GM18502 (cell line): ENCODE measurements around the gene MRPS2.
"Not testable (repeated sequence)": the region's sequence is repeated elsewhere in the genome, so short reads cannot be mapped to it uniquely, and the experiment has no call there.

ENCODE experiments used
- ATAC-seq: cut with Tn5 transposase; IDR thresholded peaks from one replicate; pipeline ENCODE4 v1.9.1; 2021; ENCODE audit warnings: mild to moderate bottlenecking; ENCODE audit not compliant: unreplicated experiment, poor library complexity

Gene MRPS2

DNA sequence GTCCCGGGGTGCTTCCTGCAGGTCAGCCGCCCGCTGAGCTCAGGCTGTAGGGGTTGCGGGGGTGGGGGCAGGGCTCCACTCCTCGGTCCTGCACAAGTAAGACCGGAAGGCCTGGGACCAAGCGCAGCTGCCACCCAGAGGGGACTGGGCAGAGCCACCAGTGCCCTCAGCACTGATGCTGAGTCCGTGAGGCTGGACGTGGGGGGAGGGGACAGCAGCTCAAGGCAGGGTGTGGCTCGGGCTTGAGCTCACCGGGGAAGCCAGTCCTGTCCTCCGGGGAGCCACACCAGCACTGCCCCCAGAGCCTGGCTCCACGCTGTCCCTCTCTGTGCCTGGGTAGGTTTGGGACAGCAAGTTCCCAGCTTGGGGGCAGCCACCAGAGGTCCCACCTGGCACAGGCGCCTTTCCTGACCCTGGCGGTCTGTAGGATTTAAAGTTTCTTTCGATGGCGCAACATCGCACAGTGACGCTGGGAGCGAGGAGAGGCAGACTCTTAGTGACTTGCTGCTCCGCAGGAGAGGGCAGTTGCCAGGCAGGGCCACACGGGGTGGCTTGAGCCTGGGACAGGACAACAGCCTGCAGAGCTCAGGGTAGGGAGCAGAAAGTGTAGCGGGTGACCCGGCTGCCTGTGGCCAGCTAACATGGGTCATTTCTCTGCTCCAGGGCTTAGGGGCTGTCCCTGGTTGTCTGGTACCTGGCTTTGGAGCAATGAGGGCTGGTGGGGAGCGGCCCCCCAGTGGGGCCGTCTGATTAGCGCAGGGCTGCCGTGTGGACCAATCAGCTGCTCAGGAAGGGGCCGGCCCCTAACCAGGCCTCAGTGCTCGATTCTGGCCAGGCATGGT lies 26.5 kb downstream of the MRPS2 start:
- ATAC-seq: no peak

DNA sequence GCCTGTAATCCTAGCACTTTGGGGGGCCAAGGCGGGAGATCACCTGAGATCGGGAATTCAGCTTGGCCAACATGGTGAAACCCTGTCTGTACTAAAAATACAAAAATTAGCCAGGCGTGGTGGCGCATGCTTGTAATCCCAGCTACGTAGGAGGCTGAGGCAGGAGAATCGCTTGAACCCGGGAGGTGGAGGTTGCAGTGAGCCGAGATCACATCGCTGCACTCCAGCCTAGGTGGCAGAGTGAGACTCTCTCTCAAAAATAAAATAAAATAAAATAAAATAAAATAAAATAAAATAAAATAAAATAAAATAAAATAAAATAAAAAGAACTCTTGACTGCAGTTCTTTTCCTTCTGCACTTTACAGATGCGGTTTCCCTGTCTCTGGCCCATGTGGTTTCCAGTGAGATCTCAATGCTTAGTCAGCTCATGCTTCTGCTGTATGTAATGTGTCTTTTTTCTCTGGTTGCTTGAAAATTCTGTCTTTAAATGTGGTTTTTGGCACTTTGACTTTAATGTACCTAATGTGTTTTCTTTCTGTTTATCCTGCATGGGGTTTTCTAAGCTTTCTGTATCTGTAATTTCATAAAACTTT lies 28.5 kb downstream of the MRPS2 start:
- not testable (repeated sequence) for ATAC-seq

DNA sequence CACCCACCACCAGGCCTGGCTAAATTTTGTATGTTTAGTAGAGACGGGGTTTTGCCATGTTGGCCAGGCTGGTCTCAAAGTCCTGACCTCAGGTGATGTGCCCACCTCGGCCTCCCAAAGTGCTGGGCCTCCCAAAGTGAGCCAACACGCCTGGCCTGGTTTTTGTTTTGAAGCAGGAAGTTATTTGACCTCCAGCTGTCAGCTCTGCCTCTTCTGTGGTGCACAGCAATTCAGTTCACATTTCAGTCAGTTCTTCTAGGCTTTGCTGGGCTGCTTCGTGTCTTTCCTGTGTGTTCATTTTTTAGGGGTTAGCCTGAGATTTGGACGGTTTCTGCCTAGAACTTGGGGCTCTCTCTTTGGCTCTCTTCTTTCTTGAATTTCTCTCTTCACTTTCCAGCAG lies 29.7 kb downstream of the MRPS2 start:
- no peak for ATAC-seq

DNA sequence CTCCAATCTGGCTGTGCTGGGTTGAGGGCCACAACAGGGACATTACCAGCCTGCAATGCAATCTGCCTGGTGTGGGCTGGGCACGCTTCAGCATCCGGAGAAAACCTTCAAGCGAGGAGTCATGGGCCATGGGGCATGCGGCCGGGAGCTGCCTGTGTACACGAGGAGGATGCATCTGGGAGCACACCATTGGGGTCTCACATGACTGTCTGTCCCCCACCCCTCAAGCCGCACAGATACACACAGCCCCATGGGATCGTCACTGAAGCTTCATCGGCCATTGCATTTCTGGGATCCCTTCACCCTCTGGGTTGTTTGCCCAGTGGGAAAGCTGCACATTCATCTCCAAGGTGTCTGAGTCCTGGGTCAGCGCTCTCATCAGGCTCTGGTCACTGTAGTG lies 30.6 kb downstream of the MRPS2 start:
- no peak for ATAC-seq

DNA sequence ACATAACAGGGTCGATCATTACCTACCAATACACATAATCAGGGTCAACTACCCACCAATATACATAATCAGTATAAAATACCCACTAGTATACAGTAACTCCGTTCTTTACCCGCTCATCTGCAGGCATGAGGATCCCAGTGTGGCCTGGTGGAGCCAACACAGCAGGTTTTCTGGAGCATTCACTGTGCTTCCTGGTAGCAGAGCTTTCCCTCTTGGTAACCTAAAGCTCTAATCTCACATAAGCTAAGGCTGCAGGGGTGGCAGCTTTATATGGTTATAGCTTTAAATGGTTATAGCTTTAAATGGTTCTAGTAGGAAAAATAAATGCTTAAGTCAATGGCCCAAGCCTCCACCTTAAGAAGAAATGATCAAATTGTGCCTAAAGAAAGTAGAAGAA lies 32.6 kb downstream of the MRPS2 start:
- ATAC-seq: no peak

DNA sequence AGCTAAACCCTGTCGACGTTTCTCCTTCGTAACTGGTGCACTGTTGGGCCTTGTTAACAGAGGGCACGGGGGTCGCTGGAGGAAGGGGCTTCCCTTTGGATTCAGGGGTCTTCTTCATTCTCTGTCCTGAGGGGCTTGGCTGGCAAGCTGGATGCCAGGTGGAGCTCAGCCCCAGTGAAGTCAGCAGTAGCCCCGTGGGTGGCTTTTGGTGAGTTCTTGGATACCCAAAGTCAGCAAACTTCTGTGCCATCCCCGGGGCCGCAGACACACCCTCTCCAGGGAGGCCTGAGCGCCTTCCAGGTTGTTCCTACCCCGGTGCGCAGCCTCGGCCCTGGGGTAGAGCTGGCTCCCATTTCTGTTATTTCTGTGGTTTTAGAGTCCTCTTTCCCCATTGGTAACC lies 33.2 kb downstream of the MRPS2 start:
- ATAC-seq: no peak

DNA sequence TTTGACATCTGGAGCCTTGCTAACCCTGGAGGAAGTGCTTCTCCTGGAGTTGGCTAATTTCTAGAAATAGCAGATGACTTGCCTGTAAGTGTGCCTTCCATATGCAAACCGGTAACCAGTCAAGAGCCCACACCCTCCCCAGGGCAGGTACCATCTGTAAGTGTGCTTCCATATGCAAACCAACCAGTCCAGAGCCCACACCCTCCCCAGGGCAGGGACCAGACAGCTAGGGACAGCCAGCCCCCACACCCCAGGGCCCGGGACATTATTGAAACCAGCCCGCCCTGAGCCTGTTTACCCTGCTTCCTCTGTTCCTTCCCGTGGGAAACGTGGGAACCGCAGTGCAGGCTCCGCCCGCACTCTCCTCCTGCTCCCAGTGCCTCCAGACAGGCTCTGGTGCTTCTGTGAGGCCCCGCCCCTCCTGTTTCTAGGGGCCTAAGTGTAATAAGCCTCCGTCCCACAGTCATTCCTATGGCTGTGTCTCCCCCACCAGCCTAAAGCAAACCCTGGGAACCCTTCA lies 33.8 kb downstream of the MRPS2 start:
- ATAC-seq: not testable (repeated sequence)

DNA sequence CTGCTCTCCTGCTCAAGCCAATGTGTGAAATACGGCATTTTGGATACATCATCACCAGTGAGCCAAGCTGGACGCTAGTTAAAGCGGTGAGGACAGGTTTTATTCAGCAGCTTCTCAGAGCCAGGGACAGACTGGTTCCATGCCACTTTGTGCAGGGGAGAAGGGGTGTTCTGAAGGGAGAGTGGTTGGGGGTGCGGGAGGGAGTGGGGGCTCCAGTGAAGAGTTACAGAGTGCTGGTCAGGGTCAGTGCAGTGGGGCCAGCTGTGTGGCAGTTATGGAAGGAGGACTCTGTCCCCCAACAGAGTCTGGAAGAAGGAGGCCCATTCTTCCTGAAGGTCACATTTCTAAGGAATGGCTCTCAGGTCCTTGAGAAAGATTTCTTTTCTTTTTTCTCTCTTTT lies 34.3 kb downstream of the MRPS2 start:
- ATAC-seq: not testable (repeated sequence)

DNA sequence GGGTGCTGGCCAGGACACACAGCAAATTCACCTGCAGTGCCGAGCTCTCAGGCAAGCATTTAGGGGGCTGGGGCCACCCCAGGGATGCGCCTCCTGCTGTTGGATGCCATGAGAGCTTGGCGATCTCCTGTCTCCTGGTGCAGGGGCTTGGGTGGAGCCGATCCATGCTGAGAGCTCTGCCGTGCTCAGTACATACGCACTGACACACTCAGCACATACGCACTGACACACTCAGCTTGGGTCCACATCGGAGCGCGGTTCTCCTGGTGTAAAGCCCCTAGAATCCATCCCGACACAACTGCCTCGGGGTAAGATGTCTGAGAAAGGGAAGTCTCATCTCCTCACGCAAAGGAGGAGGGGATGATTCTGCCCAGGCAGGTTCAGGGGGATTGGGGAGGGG lies 35.1 kb downstream of the MRPS2 start:
- not testable (repeated sequence) for ATAC-seq

DNA sequence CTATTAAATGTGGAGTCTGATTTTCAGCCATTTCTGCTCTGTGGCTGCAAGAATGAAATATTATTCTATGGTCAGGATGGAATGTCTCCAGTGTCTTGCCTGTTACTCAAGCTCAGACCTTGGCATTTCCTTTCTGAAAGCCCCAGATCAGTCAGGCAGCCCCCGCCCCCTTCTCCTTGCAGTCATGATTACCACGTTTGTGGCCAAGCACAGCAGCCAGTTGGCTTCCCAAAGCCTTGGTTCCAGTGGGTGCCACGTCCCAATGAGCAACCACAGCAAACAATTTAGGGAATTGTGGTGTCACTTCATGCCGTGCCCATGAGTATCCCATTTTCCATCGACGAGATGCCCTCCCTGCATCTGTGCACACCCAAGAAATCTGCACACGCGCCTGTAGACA lies 35.7 kb downstream of the MRPS2 start:
- ATAC-seq: no peak

DNA sequence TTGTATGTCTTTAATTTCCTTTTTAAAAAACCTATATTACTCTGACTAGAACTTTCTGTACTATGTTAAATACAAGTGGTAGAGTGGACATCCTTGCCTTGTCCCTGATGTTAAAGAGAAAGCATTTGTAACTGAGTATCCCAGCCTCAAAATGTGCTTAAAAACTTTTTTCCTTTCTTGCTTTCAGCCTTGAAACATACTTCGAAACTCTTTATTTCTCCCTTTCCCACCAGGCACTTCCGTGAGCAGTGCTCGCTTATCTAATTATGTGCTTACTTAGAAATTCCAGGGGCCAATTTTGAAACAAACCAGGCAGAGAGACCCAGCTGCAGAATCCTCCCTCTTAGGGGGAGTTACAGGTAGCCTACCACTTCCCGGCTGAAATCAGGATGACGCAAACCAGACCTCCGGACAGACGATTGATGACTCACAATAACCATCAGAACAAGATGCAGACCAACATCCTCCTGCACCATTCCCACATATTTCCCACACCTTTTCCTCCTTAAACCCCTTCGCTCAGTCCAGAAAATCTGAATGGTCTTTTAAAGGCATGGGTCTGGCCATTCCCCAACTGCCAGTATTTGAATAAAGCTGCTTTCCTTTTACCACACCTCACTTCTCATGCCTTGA lies 42.9 kb downstream of the MRPS2 start:
- ATAC-seq: not testable (repeated sequence)

DNA sequence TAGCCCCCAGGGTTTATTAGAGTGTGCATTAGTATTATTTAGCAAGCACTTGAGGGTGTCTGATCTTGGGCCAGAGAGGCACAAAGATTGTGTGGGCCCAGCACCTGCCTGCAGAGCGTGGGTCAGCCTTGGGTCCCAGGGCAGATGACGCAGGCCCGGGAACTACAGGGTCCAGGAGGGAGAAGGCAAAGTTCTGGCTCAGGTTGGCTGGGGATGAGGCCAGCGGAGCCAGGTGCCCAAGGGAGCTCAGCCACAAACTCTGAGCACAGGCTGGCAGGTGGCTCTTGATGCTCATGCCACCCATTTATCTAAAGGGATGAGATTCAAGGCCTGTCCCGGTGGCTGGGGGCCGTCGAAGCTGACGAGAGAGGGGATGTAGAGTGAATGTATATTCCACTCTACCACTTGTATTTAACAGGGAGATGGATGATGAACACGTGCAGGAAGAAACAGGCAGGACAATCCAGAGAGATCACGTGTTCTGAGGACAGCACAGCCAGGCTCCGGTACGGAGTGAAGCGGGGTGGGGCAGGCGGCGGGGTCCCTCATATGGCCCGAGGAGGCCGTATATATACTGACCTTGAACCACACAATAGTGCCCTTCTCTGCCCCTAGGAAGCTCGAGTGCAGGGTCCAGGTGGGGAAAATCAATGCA lies 44.6 kb downstream of the MRPS2 start:
- no peak for ATAC-seq

DNA sequence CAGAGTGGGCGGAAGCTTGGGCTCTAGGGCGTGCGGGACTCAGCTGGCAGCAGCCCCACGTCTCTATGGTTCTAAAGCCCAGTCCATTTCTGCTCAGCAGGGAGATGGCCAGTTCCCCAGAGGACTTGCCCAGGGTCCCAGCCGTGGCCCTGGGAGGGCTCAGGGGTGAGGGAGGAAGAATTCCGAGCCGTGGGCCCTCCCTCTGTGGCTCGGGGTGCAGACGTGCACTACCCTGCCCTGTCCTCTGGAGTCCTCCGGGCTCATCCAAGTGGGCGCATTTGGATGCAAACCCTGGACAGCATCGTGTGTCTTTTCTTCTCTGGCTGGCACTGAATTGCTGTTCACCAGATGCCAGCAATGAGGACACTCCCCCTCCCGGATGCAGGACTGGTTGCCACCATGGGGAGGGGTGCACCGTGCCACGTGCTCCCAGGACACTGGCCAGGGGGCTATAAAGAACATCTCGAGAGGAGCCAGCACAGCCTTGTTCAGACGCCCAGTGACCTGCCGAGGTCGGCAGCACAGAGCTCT lies 45.2 kb downstream of the MRPS2 start, which contains the start of gene OBP2A:
OBP2A (plus strand) TSS at position 481 of the 531 bp plus-strand sequence. CDS start 55 bp downstream, outside the sequence.
- not testable (repeated sequence) for ATAC-seq

DNA sequence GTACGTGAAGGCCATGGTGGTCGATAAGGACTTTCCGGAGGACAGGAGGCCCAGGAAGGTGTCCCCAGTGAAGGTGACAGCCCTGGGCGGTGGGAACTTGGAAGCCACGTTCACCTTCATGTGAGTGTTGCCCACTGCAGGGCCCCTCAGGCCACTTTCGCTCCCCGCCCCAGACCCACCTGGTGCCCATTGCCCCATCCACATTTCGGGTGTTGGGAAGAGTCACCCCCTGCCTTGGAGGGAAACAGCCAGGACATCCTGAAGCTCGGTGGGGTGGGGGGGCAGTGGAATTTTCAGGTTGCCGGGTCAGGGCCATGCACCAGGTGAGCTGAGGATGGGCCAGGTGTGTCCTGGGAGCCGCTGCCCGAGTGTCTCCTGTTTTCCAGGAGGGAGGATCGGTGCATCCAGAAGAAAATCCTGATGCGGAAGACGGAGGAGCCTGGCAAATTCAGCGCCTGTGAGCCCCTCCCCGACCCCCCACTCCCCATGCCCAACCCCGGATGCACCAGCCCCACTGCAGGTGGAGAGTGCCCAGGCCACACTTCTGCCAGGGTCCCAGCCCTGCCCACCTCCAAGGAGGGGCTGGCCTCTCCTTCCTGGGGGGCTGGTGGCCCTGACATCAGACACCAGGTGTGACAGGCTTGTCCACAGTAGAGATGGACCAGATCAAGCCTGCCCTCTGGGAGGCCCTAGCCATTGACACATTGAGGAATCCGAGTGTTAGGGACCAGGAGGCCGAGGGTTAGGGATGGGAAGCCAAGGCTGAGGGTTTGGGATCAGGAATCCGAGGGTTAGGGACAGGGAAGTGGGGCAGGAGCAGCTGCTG lies 46.5 kb downstream of the MRPS2 start:
- not testable (repeated sequence) for ATAC-seq

DNA sequence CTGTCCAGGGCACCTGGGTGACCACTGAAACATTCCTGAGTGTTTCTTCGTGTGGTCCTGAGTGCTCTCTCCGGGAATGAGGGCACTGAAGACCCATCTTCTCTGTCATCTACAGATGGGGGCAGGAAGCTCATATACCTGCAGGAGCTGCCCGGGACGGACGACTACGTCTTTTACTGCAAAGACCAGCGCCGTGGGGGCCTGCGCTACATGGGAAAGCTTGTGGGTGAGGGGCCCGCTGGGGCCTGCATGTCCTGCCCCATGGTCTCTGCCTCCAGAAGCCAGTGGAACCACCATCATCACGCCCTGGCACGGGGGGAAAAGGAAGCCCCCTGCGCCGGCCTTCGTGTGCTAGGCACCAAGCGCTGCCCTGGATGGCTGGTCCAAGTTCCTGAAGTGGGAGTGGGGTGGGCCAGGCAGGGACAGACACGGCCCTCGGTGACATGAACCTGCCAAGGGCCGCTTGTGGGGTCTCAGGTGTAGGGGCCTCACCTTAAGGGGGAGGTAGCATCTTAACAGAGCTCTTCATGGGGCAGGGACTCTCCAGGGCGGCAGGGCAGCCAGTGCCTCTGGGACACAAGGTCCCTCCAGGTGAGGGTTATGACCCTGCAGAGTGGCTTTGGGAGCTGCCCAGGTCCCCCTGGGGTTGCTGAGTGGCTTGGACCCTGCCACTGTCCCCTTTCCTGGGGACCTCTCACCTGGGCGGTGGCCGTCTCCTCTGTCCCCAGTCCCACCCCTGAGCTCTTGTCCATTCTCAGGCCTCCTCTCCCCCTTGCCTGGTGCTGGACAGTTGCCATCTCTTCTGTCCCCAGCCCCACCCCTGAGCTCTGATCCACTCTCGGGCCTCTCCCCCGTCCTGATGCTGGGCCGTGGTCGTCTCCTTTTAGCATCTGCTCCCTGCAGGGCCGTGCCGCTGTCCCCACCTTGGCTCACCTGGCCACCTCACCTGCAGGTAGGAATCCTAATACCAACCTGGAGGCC lies 47.6 kb downstream of the MRPS2 start:
- no peak for ATAC-seq

DNA sequence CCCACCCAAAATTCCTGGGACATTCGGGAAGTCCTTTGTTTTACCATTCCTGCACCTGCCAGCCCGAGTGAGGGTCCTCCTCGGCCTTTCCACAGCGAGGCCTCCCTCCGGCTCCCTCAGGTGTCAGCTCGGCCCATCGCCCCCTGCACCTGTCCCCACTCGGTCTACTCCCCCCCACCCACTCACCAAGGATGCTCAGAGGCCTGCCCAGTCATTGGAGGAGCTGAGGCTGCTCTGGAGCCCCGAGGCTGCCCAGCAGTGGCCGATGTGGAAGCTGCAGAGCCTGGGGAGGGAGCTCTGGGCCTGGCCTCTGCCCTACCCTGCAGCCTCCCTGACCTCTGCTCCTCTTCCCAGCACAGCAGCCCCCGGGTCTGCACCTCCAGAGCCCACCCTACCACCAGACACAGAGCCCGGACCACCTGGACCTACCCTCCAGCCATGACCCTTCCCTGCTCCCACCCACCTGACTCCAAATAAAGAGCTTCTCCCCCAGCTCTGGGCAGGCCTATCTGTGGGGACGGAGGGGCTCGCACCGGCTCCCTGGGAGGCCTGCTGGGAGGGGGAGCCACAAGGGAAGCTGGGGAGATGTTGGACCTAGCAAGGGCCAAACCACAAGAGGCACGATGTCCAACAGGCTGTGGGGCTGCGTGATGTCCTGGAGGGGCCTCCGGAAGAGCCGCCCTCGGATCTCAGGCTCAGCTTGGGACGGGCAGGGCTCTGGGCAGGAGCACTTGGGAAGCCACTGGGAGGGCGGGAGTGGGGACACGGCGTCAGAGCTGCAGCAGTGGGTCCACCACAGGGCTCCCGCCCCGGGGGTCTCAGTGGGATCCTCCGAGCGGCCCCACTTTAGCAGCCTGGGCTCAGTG lies 49.2 kb downstream of the MRPS2 start:
- ATAC-seq: not testable (repeated sequence)

DNA sequence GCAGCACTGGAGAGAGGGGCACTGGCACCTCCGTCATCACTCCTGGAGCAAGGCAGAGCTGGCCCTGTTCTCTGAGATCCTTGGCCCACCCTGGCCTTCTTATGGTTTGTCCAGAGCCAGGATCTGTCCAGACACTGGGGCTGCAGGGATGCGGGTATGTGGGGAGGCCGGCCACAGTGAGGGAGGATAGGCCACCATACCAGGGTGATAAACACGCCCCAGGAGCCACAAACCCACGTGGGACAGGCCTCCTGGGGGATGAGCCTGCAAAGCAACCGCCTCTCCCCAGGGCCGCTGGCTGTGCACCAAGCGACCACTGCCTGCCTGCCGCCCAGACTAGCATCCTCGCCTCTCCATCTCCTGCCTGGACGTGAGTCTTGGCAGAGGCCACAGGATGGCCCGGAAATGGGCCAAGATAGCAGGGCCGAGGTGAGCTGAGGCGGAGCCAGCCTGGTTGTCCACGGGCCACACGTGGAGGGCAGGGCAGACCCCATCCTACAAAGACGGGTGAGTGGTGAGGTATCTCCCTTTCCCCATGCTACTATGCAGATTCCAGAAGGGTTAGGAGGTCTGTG lies 49.9 kb downstream of the MRPS2 start:
- no peak for ATAC-seq
